GM23248 (cell line): ENCODE data around the gene GAREM1.

Experiments
- EZH2 ChIP-seq: fragments of 200-600 bp; sonication (generic); IDR thresholded peaks from 2 replicates; pipeline ENCODE4 v1.6.1; 2018; ENCODE audit warnings: antibody characterized with exemption, mild to moderate bottlenecking; ENCODE audit not compliant: insufficient read depth, poor library complexity, severe bottlenecking
- EZH2phosphoT487 ChIP-seq: fragments of 200-600 bp; sonication (generic); IDR thresholded peaks from 2 replicates; pipeline ENCODE4 v1.6.1; 2018; ENCODE audit warnings: antibody characterized with exemption, moderate library complexity, mild to moderate bottlenecking, low read depth; ENCODE audit not compliant: insufficient read depth

- no peak for TF ChIP-seq EZH2phosphoT487
- no peak for TF ChIP-seq EZH2
Observed at GRCh38 chr18:32422201-32422600, 48.5 kb downstream of the GAREM1 start.
